K562 (cell line): Measurements from ENCODE around the gene SMOC2. TPM values are rescaled to one million over a fixed set of nuclear protein-coding genes. Genes with fewer than 3 reads are reported as not detected.

Source experiments
- ATAC-seq: fragments of 200-7000 bp; cut with Tn5 transposase; 3 replicates; pipeline ENCODE4 v1.9.1; 2020; ENCODE audit warnings: moderate library complexity
- BruUV-seq: library from RNA; stranded (reverse); fragments of 400-500 nt; replicated peaks from 2 replicates; lab custom pipeline; 2021; lab: Mats Ljungman, UMichigan
- CTCF ChIA-PET: fragments of 300-600 bp; formaldehyde crosslinking; extraction: SDS; loops from one replicate; lab custom pipeline; 2021; ENCODE audit warnings: low intra/inter-chr PET ratio; lab: Yijun Ruan, JAX
- POLR2A ChIA-PET: fragments of 300-600, 350-650 bp; sonication (Branson Sonifier 250); formaldehyde crosslinking; extraction: SDS; loops from one replicate; lab custom pipeline; 2021; ENCODE audit warnings: antibody characterized with exemption, inconsistent platforms; lab: Yijun Ruan, JAX
- DNase-seq, 4 experiments: peaks; one replicate each; pipeline versions ENCODE4 v3.0.0 to v3.0.0-alpha.2; 2011 to 2018; ENCODE audit warnings: low spot score in 3 of 4, mixed read lengths in 3 of 4; ENCODE audit errors: extremely low read depth in 1 of 4
- FAIRE-seq: peaks from 2 replicates; lab custom pipeline; 2011; peaks lifted over from hg19 to GRCh38; lab: Jason Lieb, UNC
- H2AFZ ChIP-seq: 2 replicates; pipeline ENCODE4 v1.6.0; 2011; ENCODE audit warnings: low read depth, low read length, control low read depth, inconsistent platforms
- H3K27ac ChIP-seq: fragments of 200-600 bp; 3 replicates; pipeline ENCODE4 v1.8.0; 2011; ENCODE audit warnings: low read depth, mild to moderate bottlenecking, control low read depth, inconsistent platforms, low read length, moderate library complexity, mixed read lengths; ENCODE audit errors: extremely low read depth
- H3K27me3 ChIP-seq, 2 experiments: fragments of 300-600 bp in 1 of 2; 2 replicates in 1 of 2; 3 replicates in 1 of 2; pipeline versions ENCODE4 v1.6.0 to v1.8.0; 2011; ENCODE audit warnings: inconsistent platforms in 2 of 2, low read length in 2 of 2, mild to moderate bottlenecking in 1 of 2, mixed read lengths in 1 of 2, moderate library complexity in 1 of 2; ENCODE audit not compliant: control insufficient read depth in 2 of 2, insufficient read depth in 2 of 2
- H3K36me3 ChIP-seq: fragments of 300-600 bp; 3 replicates; pipeline ENCODE4 v1.8.0; 2011; ENCODE audit warnings: mild to moderate bottlenecking, low read length, inconsistent platforms; ENCODE audit not compliant: control insufficient read depth, insufficient read depth
- H3K4me1 ChIP-seq, 2 experiments: fragments of 200-600 bp in 1 of 2; replicated peaks in 1 of 2; 2 replicates in 1 of 2; 3 replicates in 1 of 2; pipeline versions ENCODE4 v1.5.1 to v1.8.0; 2011; ENCODE audit warnings: inconsistent platforms in 2 of 2, low read length in 2 of 2, mild to moderate bottlenecking in 1 of 2, mixed read lengths in 1 of 2, moderate library complexity in 1 of 2; ENCODE audit not compliant: control insufficient read depth in 2 of 2, insufficient read depth in 2 of 2
- H3K4me2 ChIP-seq: 2 replicates; pipeline ENCODE4 v1.6.1; 2011; ENCODE audit warnings: low read length, control low read depth, inconsistent platforms, mixed read lengths; ENCODE audit not compliant: insufficient read depth
- H3K4me3 ChIP-seq: fragments of 200-600 bp; sonication (generic), shearing (Covaris generic); 2 replicates; pipeline ENCODE4 v1.5.1; 2016; ENCODE audit warnings: control low read depth, inconsistent platforms
- H3K79me2 ChIP-seq: fragments of 200-600 bp; 3 replicates; pipeline ENCODE4 v1.8.0; 2011; ENCODE audit warnings: low read length, inconsistent platforms; ENCODE audit not compliant: control insufficient read depth, insufficient read depth
- H3K9ac ChIP-seq, 2 experiments: 2 replicates each; pipeline versions ENCODE4 v1.6.0 to v1.6.1; 2011; ENCODE audit warnings: low read depth in 2 of 2, low read length in 2 of 2, control low read depth in 1 of 2, inconsistent platforms in 1 of 2, mild to moderate bottlenecking in 1 of 2, mixed read lengths in 1 of 2; ENCODE audit not compliant: insufficient read depth in 1 of 2
- H3K9me1 ChIP-seq: one replicate; pipeline ENCODE4 v1.6.0; 2011; ENCODE audit warnings: inconsistent platforms, mild to moderate bottlenecking, low read length, moderate library complexity; ENCODE audit not compliant: control insufficient read depth, insufficient read depth
- H3K9me3 ChIP-seq: replicated peaks from 2 replicates; pipeline ENCODE4 v1.5.1; 2011; ENCODE audit warnings: low read depth, low read length, inconsistent platforms; ENCODE audit not compliant: control insufficient read depth, insufficient read depth
- H4K20me1 ChIP-seq: replicated peaks from 2 replicates; pipeline ENCODE4 v1.6.1; 2011; ENCODE audit warnings: low read length, inconsistent platforms, mixed read lengths; ENCODE audit not compliant: control insufficient read depth, insufficient read depth
- E4F1 ChIP-seq: fragments of 250-450 bp; sonication (Bioruptor Pico); IDR thresholded peaks from 2 replicates; pipeline ENCODE4 v1.5.0; 2021; ENCODE audit warnings: mild to moderate bottlenecking, borderline replicate concordance
- GABPB1 ChIP-seq: sonication (generic); formaldehyde crosslinking; IDR thresholded peaks from 2 replicates; pipeline ENCODE4 v1.8.0; 2022; ENCODE audit warnings: mild to moderate bottlenecking, missing genetic modification reagents
- GTF2A2 ChIP-seq: IDR thresholded peaks from 2 replicates; pipeline ENCODE4 v1.6.1; 2016; ENCODE audit warnings: mild to moderate bottlenecking, missing genetic modification characterization, missing compliant biosample characterization
- HSF4 ChIP-seq: fragments of 250-450 bp; sonication (Bioruptor Pico); IDR thresholded peaks from 2 replicates; pipeline ENCODE4 v2.1.2; 2022; ENCODE audit warnings: mild to moderate bottlenecking, moderate library complexity, borderline replicate concordance
- IFI16 ChIP-seq: fragments of 250-450 bp; sonication (Bioruptor Pico); IDR thresholded peaks from 2 replicates; pipeline ENCODE4 v2.1.2; 2022; ENCODE audit warnings: mild to moderate bottlenecking, inconsistent platforms
- JUND ChIP-seq, 2 experiments: IDR thresholded peaks; 2 replicates in 1 of 2; 3 replicates in 1 of 2; pipeline ENCODE4 v1.6.1; 2011; ENCODE audit warnings: borderline replicate concordance in 2 of 2, low read depth in 2 of 2, low read length in 2 of 2, improper control_type of control experiment in 1 of 2, missing biosample characterization in 1 of 2, missing genetic modification characterization in 1 of 2, missing genetic modification reagents in 1 of 2
- MITF ChIP-seq: IDR thresholded peaks from 2 replicates; pipeline ENCODE4 v1.6.1; 2014; ENCODE audit warnings: antibody characterized with exemption
- NEUROD1 ChIP-seq: fragments of 150-350 bp; IDR thresholded peaks from 2 replicates; pipeline ENCODE4 v1.6.1; 2014; ENCODE audit warnings: borderline replicate concordance, low read length, low read depth; ENCODE audit not compliant: partially characterized antibody
- NR3C1 ChIP-seq: sonication (generic); formaldehyde crosslinking; IDR thresholded peaks from 2 replicates; pipeline ENCODE4 v1.8.1; 2022; ENCODE audit warnings: missing genetic modification reagents
- PTBP1 ChIP-seq: fragments of 200-400 bp; formaldehyde crosslinking; IDR thresholded peaks from 2 replicates; pipeline ENCODE4 v1.6.1; 2017; ENCODE audit warnings: low read depth, low read length
- RFX7 ChIP-seq: fragments of 250-450 bp; sonication (Bioruptor Pico); IDR thresholded peaks from 2 replicates; pipeline ENCODE4 v1.5.1; 2021; ENCODE audit warnings: mild to moderate bottlenecking
- RHOXF2B ChIP-seq: fragments of 250-450 bp; sonication (Bioruptor Pico); conservative IDR thresholded peaks from 2 replicates; pipeline ENCODE4 v1.5.1; 2021
- TEAD4 ChIP-seq, 2 experiments: sonication (generic) in 1 of 2; formaldehyde crosslinking in 1 of 2; IDR thresholded peaks; 2 replicates each; pipeline versions ENCODE4 v1.6.1 to v1.8.0; 2012 to 2022; ENCODE audit warnings: borderline replicate concordance in 1 of 2, inconsistent platforms in 1 of 2, low read length in 1 of 2, mild to moderate bottlenecking in 1 of 2, missing genetic modification reagents in 1 of 2
- THRB ChIP-seq: fragments of 450-650 bp; formaldehyde crosslinking; conservative IDR thresholded peaks from 2 replicates; pipeline ENCODE4 v1.4.0; 2022; ENCODE audit warnings: mild to moderate bottlenecking, missing genetic modification characterization
- ZNF354B ChIP-seq: fragments of 250-450 bp; sonication (Bioruptor Pico); IDR thresholded peaks from 2 replicates; pipeline ENCODE4 v1.4.0; 2020
- ZNF707 ChIP-seq: fragments of 250-450 bp; sonication (Bioruptor Pico); conservative IDR thresholded peaks from 2 replicates; pipeline ENCODE4 v1.8.0; 2022; ENCODE audit warnings: inconsistent platforms, mild to moderate bottlenecking, moderate library complexity
- ZNF766 ChIP-seq: fragments of 200-800 bp; sonication (Bioruptor generic); conservative IDR thresholded peaks from 2 replicates; pipeline ENCODE4 v1.6.1; 2016; ENCODE audit warnings: missing genetic modification characterization, missing compliant biosample characterization
- ZNF785 ChIP-seq: fragments of 250-450 bp; sonication (Bioruptor Pico); IDR thresholded peaks from 2 replicates; pipeline ENCODE4 v1.4.0; 2020; ENCODE audit warnings: mild to moderate bottlenecking
- whole genome bisulfite sequencing: fragments of 100-300 bp; shearing (Covaris generic); methylation state at CpG from one replicate; pipeline ENCODE4 v1.1.6; 2016; ENCODE audit warnings: low coverage, mixed read lengths; ENCODE audit not compliant: insufficient coverage; ENCODE audit errors: missing lambda C conversion rate; 5-methylcytosine and 5-hydroxymethylcytosine counted together
- in situ Hi-C: fragments of 300-500 bp; cut with MboI; formaldehyde crosslinking; loops from 4 replicates; pipeline ENCODE4 v1.15.0; 2018; ENCODE audit warnings: inconsistent platforms, mixed read lengths
- intact Hi-C: fragments of 100-400 bp; cut with micrococcal nuclease; formaldehyde crosslinking; loops from 2 replicates; pipeline ENCODE4 v1.14.2; 2022
- polyA plus RNA-seq, 8 experiments: library from polyadenylated mRNA; depleted of rRNA in 4 of 8; stranded (reverse) in 5 of 8; unstranded in 3 of 8; fragments of >200 nt; fragmentation: Nextera tagmentation in 2 of 8; fragmentation: Illumina TruSeq in 1 of 8; extraction: Ambion mirVana in 2 of 8; extraction: Trizol in 1 of 8; gene quantifications; 2 replicates each; pipeline versions ENCODE4 v1.2.1 to v1.2.3, GENCODE V29; 2011 to 2014; ENCODE audit warnings: inconsistent platforms in 1 of 8, missing spikeins in 1 of 8
- total RNA-seq, 7 experiments: library from RNA; depleted of rRNA in 6 of 7; stranded (reverse); fragments of >200 nt in 6 of 7; fragmentation: Illumina TruSeq in 2 of 7; extraction: Trizol in 2 of 7; gene quantifications; 2 replicates each; pipeline versions ENCODE4 v1.2.1 to v1.2.3, GENCODE V29; 2011 to 2021; ENCODE audit warnings: low replicate concordance in 1 of 7

The SMOC2 gene
- total and polyA plus RNA-seq, 9 of the 15 experiments (the other 6 are each of a cell fraction or from before 2014, with no cell fraction given): 0.45 to 2.3 (median 1.1) TPM

- intact Hi-C loops: no loop called here
- H4K20me1 ChIP-seq: no peaks in the 10 kb centered on the region
- no peak for DNase-seq
- no peak overlapping the region for H2AFZ ChIP-seq
- no peaks in the 10 kb centered on the region for H3K4me1 ChIP-seq
- POLR2A ChIA-PET: interaction anchor here (0.6 kb wide), 1 partner anchor 24 kb away, joined by 3 read pairs; no protein-coding TSS in a partner anchor
- no peak overlapping the region for H3K4me2 ChIP-seq
- H3K4me3 ChIP-seq: no peak overlapping the region
- BruUV-seq: no TSS peak
- ATAC-seq: no peak
- no peaks in the 10 kb centered on the region for H3K9me3 ChIP-seq
- WGBS: 1% methylated on average over 10 of the region's 10 CpGs
- FAIRE-seq: no peak
- H3K36me3 ChIP-seq: no peaks in the 10 kb centered on the region
- H3K79me2 ChIP-seq: no peaks in the 10 kb centered on the region
- in situ Hi-C loops: no loop called here
- no peak overlapping the region for H3K27ac ChIP-seq
- TF ChIP-seq NR3C1 (CRISPR knock-in tag): no peak
- no peak for TF ChIP-seq TEAD4 (IDR thresholded peaks at IDR 0.05; ENCODE audit: low read length)
- no peak for TF ChIP-seq TEAD4 (CRISPR knock-in tag; IDR thresholded peaks at IDR 0.05; ENCODE audit: borderline replicate concordance)
- TF ChIP-seq ZNF707: no peak
- no peak for TF ChIP-seq JUND (IDR thresholded peaks at IDR 0.05; ENCODE audit: borderline replicate concordance, low read depth, low read length)
- TF ChIP-seq JUND (tag; IDR thresholded peaks at IDR 0.05; ENCODE audit: borderline replicate concordance, low read depth, low read length): no peak
- no peak for TF ChIP-seq IFI16
- no peak for TF ChIP-seq MITF
- TF ChIP-seq ZNF354B (CRISPR knock-in tag): no peak
- no peak for TF ChIP-seq GTF2A2
- no peak for TF ChIP-seq ZNF766 (CRISPR knock-in tag)
- TF ChIP-seq GABPB1 (CRISPR knock-in tag): no peak
- TF ChIP-seq THRB (CRISPR knock-in tag): no peak
- no peak for TF ChIP-seq E4F1 (CRISPR knock-in tag)
- TF ChIP-seq ZNF785 (CRISPR knock-in tag): no peak
- no peak for TF ChIP-seq PTBP1
- no peak for TF ChIP-seq RFX7
- TF ChIP-seq NEUROD1: no peak
- no peak for TF ChIP-seq RHOXF2B (CRISPR knock-in tag)
- no peak for TF ChIP-seq HSF4 (CRISPR knock-in tag)
- no peak overlapping the region for H3K9ac ChIP-seq
- CTCF ChIA-PET: no interaction called here
- peaks cover 25 to 44% of the 10 kb centered on the region in 2 experiments for H3K27me3 ChIP-seq
- H3K9me1 ChIP-seq: peaks cover 3% of the 10 kb centered on the region
These were observed 231.0 kb downstream of the SMOC2 start for GRCh38 chr6:168671863-168672546.
